CD4-positive, alpha-beta T cell (primary cell): ENCODE measurements around the gene MRO. TPM values are rescaled to one million over a fixed set of nuclear protein-coding genes. Genes with fewer than 3 reads are reported as not detected.

Experiments
- ATAC-seq: fragments of 200-7000 bp; cut with Tn5 transposase; one replicate; pipeline ENCODE4 v1.10.0; 2022; ENCODE audit warnings: mild to moderate bottlenecking; ENCODE audit not compliant: poor library complexity
- CTCF ChIA-PET: fragments of 350-600 bp; sonication (Branson Sonifier 250); formaldehyde crosslinking; loops from one replicate; lab custom pipeline; 2021; ENCODE audit warnings: antibody characterized with exemption, inconsistent platforms; lab: Charles Lee
- POLR2A ChIA-PET: fragments of 350-600 bp; sonication (Branson Sonifier 250); formaldehyde crosslinking; loops from one replicate; lab custom pipeline; 2021; ENCODE audit warnings: antibody characterized with exemption, inconsistent platforms; lab: Charles Lee
- DNase-seq, 14 experiments: peaks; one replicate each; pipeline ENCODE4 v3.0.0-alpha.2; 2013 to 2020; ENCODE audit warnings: mixed read lengths in 2 of 14
- H3K27ac ChIP-seq, 2 donors: one replicate each; pipeline versions ENCODE4 v1.5.1 to v1.7.0; 2013; ENCODE audit warnings: low read length in 2 of 2, low read depth in 1 of 2, mild to moderate bottlenecking in 1 of 2
- H3K27me3 ChIP-seq, 2 experiments: 1 replicate in 1 of 2; 2 replicates in 1 of 2; pipeline versions ENCODE4 v1.6.1 to v1.7.0; 2013; ENCODE audit warnings: low read length in 2 of 2, control low read depth in 1 of 2, mild to moderate bottlenecking in 1 of 2, moderate library complexity in 1 of 2; ENCODE audit not compliant: insufficient read depth in 2 of 2, control insufficient read depth in 1 of 2
- H3K36me3 ChIP-seq: one replicate; pipeline ENCODE4 v1.6.1; 2013; ENCODE audit warnings: low read length, control low read depth; ENCODE audit not compliant: insufficient read depth
- H3K4me1 ChIP-seq: one replicate; pipeline ENCODE4 v1.6.1; 2013; ENCODE audit warnings: low read length, control low read depth; ENCODE audit not compliant: insufficient read depth
- H3K4me3 ChIP-seq: one replicate; pipeline ENCODE4 v1.5.1; 2013; ENCODE audit warnings: mild to moderate bottlenecking, low read length, moderate library complexity
- H3K9me3 ChIP-seq, 2 experiments: 1 replicate in 1 of 2; 2 replicates in 1 of 2; pipeline versions ENCODE4 v1.6.1 to v1.7.0; 2013; ENCODE audit warnings: low read length in 2 of 2, mild to moderate bottlenecking in 2 of 2, control low read depth in 1 of 2, moderate library complexity in 1 of 2; ENCODE audit not compliant: control insufficient read depth in 1 of 2, insufficient read depth in 1 of 2
- H3K27ac Mint-ChIP-seq: one replicate; pipeline ENCODE4 v1.8.0; 2020; ENCODE audit warnings: mixed read lengths
- H3K27me3 Mint-ChIP-seq: one replicate; pipeline ENCODE4 v1.8.0; 2021; ENCODE audit warnings: mixed read lengths
- H3K36me3 Mint-ChIP-seq: one replicate; pipeline ENCODE4 v1.8.0; 2021; ENCODE audit warnings: low read depth, mixed read lengths
- H3K4me1 Mint-ChIP-seq: one replicate; pipeline ENCODE4 v1.8.0; 2021; ENCODE audit warnings: low read depth, mixed read lengths
- H3K4me3 Mint-ChIP-seq: one replicate; pipeline ENCODE4 v1.8.0; 2020; ENCODE audit warnings: mild to moderate bottlenecking, mixed read lengths
- H3K9me3 Mint-ChIP-seq: one replicate; pipeline ENCODE4 v1.8.0; 2020; ENCODE audit warnings: mixed read lengths
- CTCF ChIP-seq: fragments of 200-600 bp; IDR thresholded peaks from one replicate; pipeline ENCODE4 v1.8.0; 2022; ENCODE audit warnings: antibody characterized with exemption, mild to moderate bottlenecking
- intact Hi-C, 2 experiments: fragments of 100-400 bp; cut with DNase I in 1 of 2; cut with micrococcal nuclease in 1 of 2; formaldehyde crosslinking; loops; one replicate each; pipeline versions ENCODE4 v1.15.1 to v1.9.0; 2023 to 2025; cut with DNase I, micrococcal nuclease
- total RNA-seq, 174 experiments: library from RNA in 2 of 174; stranded (reverse) in 2 of 174; gene quantifications; one replicate each; pipeline ENCODE4 v1.2.3 and lab custom pipeline; 2021 to 2026

The MRO gene
- total RNA-seq, 2 experiments from 2014 or later = not detected

- ChIA-PET POLR2A (no interaction called here), CTCF (interaction anchor here (1.5 kb wide), 1 partner anchor 10 kb away, joined by 4 read pairs; the partner anchor contains the start of gene MRO)
- intact Hi-C loops = loop anchor here (10.0 kb wide), 2 partner anchors 45 to 85 kb away; partner anchors contain the start of gene ME2 (in 1 of the 2)
- no peak overlapping the region for H3K27ac ChIP-seq
- Mint-ChIP-seq H3K27me3 (no peaks in the 10 kb centered on the region), H3K4me1 (no peaks in the 10 kb centered on the region), H3K9me3 (no peaks in the 10 kb centered on the region), H3K27ac (no peak overlapping the region), H3K4me3 (no peak overlapping the region), H3K36me3 (no peaks in the 10 kb centered on the region)
- no peak for TF ChIP-seq CTCF
- no peaks in the 10 kb centered on the region for H3K36me3 ChIP-seq
- DNase-seq (no peak), ATAC-seq (no peak)
- no peak overlapping the region for H3K4me3 ChIP-seq
- no peaks in the 10 kb centered on the region for H3K4me1 ChIP-seq
- no peaks in the 10 kb centered on the region for H3K9me3 ChIP-seq
- H3K27me3 ChIP-seq = no peaks in the 10 kb centered on the region
These were observed 9.8 kb upstream of the MRO start for GRCh38 chr18:50829644-50830043.

- intact Hi-C loops = loop anchor here (10.0 kb wide), 2 partner anchors 49 to 89 kb away; partner anchors contain the start of gene ME2 (in 1 of the 2)
- Histone ChIP-seq H3K4me3 (no peak overlapping the region), H3K4me1 (peaks cover under 1% of the 10 kb centered on the region), H3K36me3 (no peaks in the 10 kb centered on the region), H3K9me3 (no peaks in the 10 kb centered on the region), H3K27me3 (no peaks in the 10 kb centered on the region), H3K27ac (no peak overlapping the region)
- H3K27me3 Mint-ChIP-seq = no peaks in the 10 kb centered on the region
- no peaks in the 10 kb centered on the region for H3K4me1 Mint-ChIP-seq
- DNase-seq (no peak), ATAC-seq (no peak)
- no peaks in the 10 kb centered on the region for H3K36me3 Mint-ChIP-seq
- no peak for TF ChIP-seq CTCF
- no peak overlapping the region for H3K27ac Mint-ChIP-seq
- ChIA-PET POLR2A (no interaction called here), CTCF (no interaction called here)
- no peak overlapping the region for H3K4me3 Mint-ChIP-seq
- no peaks in the 10 kb centered on the region for H3K9me3 Mint-ChIP-seq
These were observed 6.2 kb upstream of the MRO start for GRCh38 chr18:50826027-50826426.

- no peaks in the 10 kb centered on the region for H3K36me3 ChIP-seq
- H3K9me3 Mint-ChIP-seq = no peaks in the 10 kb centered on the region
- no peak overlapping the region for H3K27ac ChIP-seq
- H3K27me3 ChIP-seq = no peaks in the 10 kb centered on the region
- CTCF ChIA-PET = no interaction called here
- DNase-seq (no peak), ATAC-seq (no peak)
- H3K4me1 Mint-ChIP-seq = no peaks in the 10 kb centered on the region
- H3K4me3 Mint-ChIP-seq = no peak overlapping the region
- POLR2A ChIA-PET = no interaction called here
- TF ChIP-seq CTCF = no peak
- peaks cover 4% of the 10 kb centered on the region for H3K4me1 ChIP-seq
- intact Hi-C loops = loop anchor here (10.0 kb wide), 2 partner anchors 49 to 89 kb away; partner anchors contain the start of gene ME2 (in 1 of the 2)
- H3K27ac Mint-ChIP-seq = no peak overlapping the region
- no peaks in the 10 kb centered on the region for H3K36me3 Mint-ChIP-seq
- H3K9me3 ChIP-seq = no peaks in the 10 kb centered on the region
- no peaks in the 10 kb centered on the region for H3K27me3 Mint-ChIP-seq
- no peak overlapping the region for H3K4me3 ChIP-seq
These were observed 5.8 kb upstream of the MRO start for GRCh38 chr18:50825621-50826020.
